ENCODE data around the gene GABRB1.

GABRB1 gene

GRCh38 chr4:47104986-47105385 is 73.6 kb downstream of the GABRB1 start:
- Histone ChIP-seq H3K27me3 (no peaks in the 10 kb centered on the region), H3K27ac (no peak overlapping the region), H3K4me1 (no peaks in the 10 kb centered on the region), H3K36me3 (no peaks in the 10 kb centered on the region), H3K4me2 (no peak overlapping the region), H3K9ac (no peak overlapping the region), H3K4me3 (no peak overlapping the region), H4K20me1 (no peaks in the 10 kb centered on the region), H3K9me3 (no peaks in the 10 kb centered on the region)
- TF ChIP-seq Cebpa-rat (IDR thresholded peaks at IDR 0.05): no peak

- Histone ChIP-seq H3K9ac (no peak overlapping the region), H4K20me1 (no peaks in the 10 kb centered on the region), H3K9me3 (no peaks in the 10 kb centered on the region), H3K4me3 (no peak overlapping the region), H3K4me2 (no peak overlapping the region), H3K27me3 (no peaks in the 10 kb centered on the region), H3K4me1 (no peaks in the 10 kb centered on the region), H3K27ac (no peak overlapping the region), H3K36me3 (no peaks in the 10 kb centered on the region)
- no peak for TF ChIP-seq Cebpa-rat (IDR thresholded peaks at IDR 0.05)
Observed at GRCh38 chr4:47106561-47106960, 75.2 kb downstream of the GABRB1 start.

GRCh38 chr4:47109379-47109778 is 78.0 kb downstream of the GABRB1 start:
- no peak overlapping the region for H3K4me2 ChIP-seq
- H3K4me1 ChIP-seq: no peaks in the 10 kb centered on the region
- no peak overlapping the region for H3K4me3 ChIP-seq
- H3K36me3 ChIP-seq: no peaks in the 10 kb centered on the region
- no peaks in the 10 kb centered on the region for H4K20me1 ChIP-seq
- no peak overlapping the region for H3K27ac ChIP-seq
- no peaks in the 10 kb centered on the region for H3K9me3 ChIP-seq
- no peaks in the 10 kb centered on the region for H3K27me3 ChIP-seq
- no peak overlapping the region for H3K9ac ChIP-seq
- no peak for TF ChIP-seq Cebpa-rat (IDR thresholded peaks at IDR 0.05)

- H3K4me3 ChIP-seq: no peak overlapping the region
- H3K4me2 ChIP-seq: no peak overlapping the region
- no peak overlapping the region for H3K9ac ChIP-seq
- H3K4me1 ChIP-seq: no peaks in the 10 kb centered on the region
- H4K20me1 ChIP-seq: no peaks in the 10 kb centered on the region
- H3K36me3 ChIP-seq: no peaks in the 10 kb centered on the region
- no peaks in the 10 kb centered on the region for H3K27me3 ChIP-seq
- no peaks in the 10 kb centered on the region for H3K9me3 ChIP-seq
- TF ChIP-seq Cebpa-rat (IDR thresholded peaks at IDR 0.05): no peak
- no peak overlapping the region for H3K27ac ChIP-seq
Observed at GRCh38 chr4:47110546-47111132, 79.3 kb downstream of the GABRB1 start.

- no peak for TF ChIP-seq Cebpa-rat (IDR thresholded peaks at IDR 0.05)
- Histone ChIP-seq H4K20me1 (no peaks in the 10 kb centered on the region), H3K27ac (no peak overlapping the region), H3K9me3 (no peaks in the 10 kb centered on the region), H3K9ac (no peak overlapping the region), H3K27me3 (no peaks in the 10 kb centered on the region), H3K4me2 (no peak overlapping the region), H3K4me3 (no peak overlapping the region), H3K36me3 (no peaks in the 10 kb centered on the region), H3K4me1 (no peaks in the 10 kb centered on the region)
Observed at GRCh38 chr4:47118192-47118929, 87.0 kb downstream of the GABRB1 start.

- Histone ChIP-seq H3K27ac (no peak overlapping the region), H3K9me3 (no peaks in the 10 kb centered on the region), H3K27me3 (no peaks in the 10 kb centered on the region), H3K9ac (no peak overlapping the region), H4K20me1 (no peaks in the 10 kb centered on the region), H3K4me3 (no peak overlapping the region), H3K4me2 (no peak overlapping the region), H3K36me3 (no peaks in the 10 kb centered on the region), H3K4me1 (no peaks in the 10 kb centered on the region)
- TF ChIP-seq Cebpa-rat (IDR thresholded peaks at IDR 0.05): no peak
Observed at GRCh38 chr4:47120783-47121182, 89.4 kb downstream of the GABRB1 start.

- Histone ChIP-seq H3K9me3 (no peaks in the 10 kb centered on the region), H3K9ac (no peak overlapping the region), H3K27me3 (no peaks in the 10 kb centered on the region), H3K4me3 (no peak overlapping the region), H3K27ac (no peak overlapping the region), H4K20me1 (no peaks in the 10 kb centered on the region), H3K36me3 (no peaks in the 10 kb centered on the region), H3K4me2 (no peak overlapping the region), H3K4me1 (no peaks in the 10 kb centered on the region)
- no peak for TF ChIP-seq Cebpa-rat (IDR thresholded peaks at IDR 0.05)
Observed at GRCh38 chr4:47122592-47123291, 91.4 kb downstream of the GABRB1 start.

- Histone ChIP-seq H3K4me1 (no peaks in the 10 kb centered on the region), H3K9me3 (peaks cover 11% of the 10 kb centered on the region; the same call in 1 of the 2 replicates), H4K20me1 (no peaks in the 10 kb centered on the region), H3K9ac (no peak overlapping the region), H3K4me2 (no peak overlapping the region), H3K27ac (no peak overlapping the region), H3K4me3 (no peak overlapping the region), H3K27me3 (no peaks in the 10 kb centered on the region), H3K36me3 (no peaks in the 10 kb centered on the region)
- TF ChIP-seq Cebpa-rat (IDR thresholded peaks at IDR 0.05): no peak
Observed at GRCh38 chr4:47128991-47129390, 97.6 kb downstream of the GABRB1 start.

- Histone ChIP-seq H3K36me3 (no peaks in the 10 kb centered on the region), H3K9ac (no peak overlapping the region), H3K4me1 (no peaks in the 10 kb centered on the region), H3K27me3 (no peaks in the 10 kb centered on the region), H3K4me3 (no peak overlapping the region), H3K27ac (no peak overlapping the region), H3K4me2 (no peak overlapping the region), H3K9me3 (peaks cover 8% of the 10 kb centered on the region; the same call in 1 of the 2 replicates), H4K20me1 (no peaks in the 10 kb centered on the region)
- no peak for TF ChIP-seq Cebpa-rat (IDR thresholded peaks at IDR 0.05)
Observed at GRCh38 chr4:47135210-47135609, 103.8 kb downstream of the GABRB1 start.

- Histone ChIP-seq H3K27ac (no peak overlapping the region), H3K9ac (no peak overlapping the region), H4K20me1 (no peaks in the 10 kb centered on the region), H3K4me1 (no peaks in the 10 kb centered on the region), H3K9me3 (no peaks in the 10 kb centered on the region), H3K4me2 (no peak overlapping the region), H3K4me3 (no peak overlapping the region), H3K36me3 (no peaks in the 10 kb centered on the region), H3K27me3 (no peaks in the 10 kb centered on the region)
- TF ChIP-seq Cebpa-rat (IDR thresholded peaks at IDR 0.05): no peak
Observed at GRCh38 chr4:47143261-47143660, 111.9 kb downstream of the GABRB1 start.
